Cardiac septum (tissue), 1 donor: ENCODE measurements around the gene LILRA2. TPM values are rescaled to one million over a fixed set of nuclear protein-coding genes. Genes with fewer than 3 reads are reported as not detected.
A peak's percentile ranks its signal among the peaks of the same experiment; 100 is the strongest.

ENCODE experiments used
- DNase-seq: peaks from one replicate; pipeline ENCODE4 v3.0.0-alpha.2; 2020; ENCODE audit warnings: low spot score
- intact Hi-C: fragments of 100-400 bp; cut with DNase I; formaldehyde crosslinking; loops from one replicate; pipeline ENCODE4 v1.14.0; 2022
- long read RNA-seq: library from polyadenylated mRNA; unstranded; transcript quantifications from one replicate; pipeline ENCODE4 v2.0.0, GENCODE V29; 2021
- total RNA-seq: library from RNA; stranded (reverse); fragmentation: NEBNext Ultra II Directional; extraction: Animal tissue kit (Norgen Biotek cat#: 25700); gene quantifications from one replicate; pipeline ENCODE4 v1.2.1, GENCODE V29; 2021
- donor health status: DM: no; HTN: no; CAD: no.

The LILRA2 gene
- total RNA-seq = 1.3 TPM
- long read RNA-seq = 0 reads

- intact Hi-C loops = no loop called here
- peak; percentile 85 for DNase-seq
Observed at GRCh38 chr19:54573330-54573872, at the start of gene LILRA2. Gene LILRA2, plus strand, starts transcription at chr19:54573790. Its CDS starts 89 bp downstream, at chr19:54573879.

- no peak for DNase-seq
- intact Hi-C loops = no loop called here
Observed at GRCh38 chr19:54525636-54526035, 48.0 kb upstream of the LILRA2 start.

- DNase-seq = no peak
- intact Hi-C loops = no loop called here
Observed at GRCh38 chr19:54526972-54527371, 46.6 kb upstream of the LILRA2 start.

GRCh38 chr19:54530866-54531265 lies 42.7 kb upstream of the LILRA2 start:
- intact Hi-C loops = no loop called here
- DNase-seq = no peak

- intact Hi-C loops = no loop called here
- no peak for DNase-seq
Observed at GRCh38 chr19:54532528-54532927, 41.1 kb upstream of the LILRA2 start.

GRCh38 chr19:54533476-54533875 lies 40.1 kb upstream of the LILRA2 start:
- intact Hi-C loops = no loop called here
- DNase-seq = no peak

GRCh38 chr19:54534156-54534555 lies 39.4 kb upstream of the LILRA2 start:
- DNase-seq = no peak
- intact Hi-C loops = no loop called here

- intact Hi-C loops = no loop called here
- no peak for DNase-seq
Observed at GRCh38 chr19:54535601-54536000, 38.0 kb upstream of the LILRA2 start.

GRCh38 chr19:54536956-54537355 lies 36.6 kb upstream of the LILRA2 start:
- no peak for DNase-seq
- intact Hi-C loops = no loop called here

- intact Hi-C loops = no loop called here
- DNase-seq = no peak
Observed at GRCh38 chr19:54541712-54542111, 31.9 kb upstream of the LILRA2 start.

GRCh38 chr19:54548806-54549205 lies 24.8 kb upstream of the LILRA2 start:
- intact Hi-C loops = no loop called here

GRCh38 chr19:54549224-54549623 lies 24.4 kb upstream of the LILRA2 start:
- intact Hi-C loops = no loop called here
- no peak for DNase-seq

More at GRCh38 chr19:54548806-54549205, 24.8 kb upstream of the LILRA2 start:
- DNase-seq = no peak

- intact Hi-C loops = no loop called here
- DNase-seq = no peak
Observed at GRCh38 chr19:54551293-54551692, 22.3 kb upstream of the LILRA2 start.

- intact Hi-C loops = no loop called here
- no peak for DNase-seq
Observed at GRCh38 chr19:54551950-54552912, 21.4 kb upstream of the LILRA2 start.

GRCh38 chr19:54552913-54553310 lies 20.7 kb upstream of the LILRA2 start:
- intact Hi-C loops = no loop called here
- no peak for DNase-seq

- intact Hi-C loops = no loop called here
- no peak for DNase-seq
Observed at GRCh38 chr19:54554006-54554405, 19.6 kb upstream of the LILRA2 start.

GRCh38 chr19:54554896-54555295 lies 18.7 kb upstream of the LILRA2 start:
- no peak for DNase-seq
- intact Hi-C loops = no loop called here

- intact Hi-C loops = no loop called here
- DNase-seq = no peak
Observed at GRCh38 chr19:54556194-54556593, 17.4 kb upstream of the LILRA2 start.

- intact Hi-C loops = no loop called here
Observed at GRCh38 chr19:54558339-54558738, 15.3 kb upstream of the LILRA2 start.

GRCh38 chr19:54560881-54561385 lies 12.7 kb upstream of the LILRA2 start:
- intact Hi-C loops = no loop called here
- DNase-seq = no peak

More at GRCh38 chr19:54558339-54558738, 15.3 kb upstream of the LILRA2 start:
- no peak for DNase-seq

GRCh38 chr19:54561840-54562239 lies 11.8 kb upstream of the LILRA2 start:
- intact Hi-C loops = no loop called here
- no peak for DNase-seq
